ENCODE measurements around the gene EVI5.
A peak's percentile ranks its signal among the peaks of the same experiment; 100 is the strongest.

Gene EVI5

DNA sequence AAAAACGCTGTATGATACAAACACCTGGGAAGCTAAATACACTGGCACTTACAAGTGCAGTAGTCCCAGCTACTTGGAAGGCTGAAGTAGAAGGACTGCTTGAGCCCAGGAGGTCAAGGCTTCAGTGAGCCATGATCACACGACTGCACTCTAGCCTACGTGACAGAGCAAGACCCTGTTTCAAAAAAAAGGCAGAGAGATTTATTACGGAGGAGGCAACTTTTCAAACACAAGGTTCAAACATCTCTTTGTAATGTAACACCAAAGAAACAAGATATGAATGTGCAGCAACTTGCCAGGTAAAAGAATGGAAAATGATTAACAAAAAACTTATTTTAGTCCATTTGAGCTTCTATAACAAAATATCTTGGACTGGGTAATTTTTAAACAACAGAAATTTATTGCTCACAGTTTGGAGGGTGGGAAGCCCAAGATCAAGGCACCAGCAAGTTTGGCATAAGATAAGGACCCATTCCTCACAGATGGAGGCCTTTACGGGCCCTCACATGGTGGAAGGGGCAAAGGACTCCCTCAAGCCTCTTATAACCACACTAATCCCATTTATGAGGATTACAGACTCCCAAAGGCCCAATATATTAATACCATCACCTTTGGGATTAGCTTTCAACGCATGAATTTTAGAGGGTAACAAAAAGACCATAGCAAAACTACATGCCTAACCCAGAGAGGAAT is 73.3 kb downstream of the EVI5 start:
- TF ChIP-seq, protein P1, sequence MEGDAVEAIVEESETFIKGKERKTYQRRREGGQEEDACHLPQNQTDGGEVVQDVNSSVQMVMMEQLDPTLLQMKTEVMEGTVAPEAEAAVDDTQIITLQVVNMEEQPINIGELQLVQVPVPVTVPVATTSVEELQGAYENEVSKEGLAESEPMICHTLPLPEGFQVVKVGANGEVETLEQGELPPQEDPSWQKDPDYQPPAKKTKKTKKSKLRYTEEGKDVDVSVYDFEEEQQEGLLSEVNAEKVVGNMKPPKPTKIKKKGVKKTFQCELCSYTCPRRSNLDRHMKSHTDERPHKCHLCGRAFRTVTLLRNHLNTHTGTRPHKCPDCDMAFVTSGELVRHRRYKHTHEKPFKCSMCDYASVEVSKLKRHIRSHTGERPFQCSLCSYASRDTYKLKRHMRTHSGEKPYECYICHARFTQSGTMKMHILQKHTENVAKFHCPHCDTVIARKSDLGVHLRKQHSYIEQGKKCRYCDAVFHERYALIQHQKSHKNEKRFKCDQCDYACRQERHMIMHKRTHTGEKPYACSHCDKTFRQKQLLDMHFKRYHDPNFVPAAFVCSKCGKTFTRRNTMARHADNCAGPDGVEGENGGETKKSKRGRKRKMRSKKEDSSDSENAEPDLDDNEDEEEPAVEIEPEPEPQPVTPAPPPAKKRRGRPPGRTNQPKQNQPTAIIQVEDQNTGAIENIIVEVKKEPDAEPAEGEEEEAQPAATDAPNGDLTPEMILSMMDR (IDR thresholded peaks at IDR 0.05; ENCODE audit: low read length, missing control alignments): no peak
- no peak for DNase-seq (ENCODE audit: low read depth)
- H3K4me3 ChIP-seq (replicated peaks; ENCODE audit: low read depth, low read length): no peak overlapping the region

DNA sequence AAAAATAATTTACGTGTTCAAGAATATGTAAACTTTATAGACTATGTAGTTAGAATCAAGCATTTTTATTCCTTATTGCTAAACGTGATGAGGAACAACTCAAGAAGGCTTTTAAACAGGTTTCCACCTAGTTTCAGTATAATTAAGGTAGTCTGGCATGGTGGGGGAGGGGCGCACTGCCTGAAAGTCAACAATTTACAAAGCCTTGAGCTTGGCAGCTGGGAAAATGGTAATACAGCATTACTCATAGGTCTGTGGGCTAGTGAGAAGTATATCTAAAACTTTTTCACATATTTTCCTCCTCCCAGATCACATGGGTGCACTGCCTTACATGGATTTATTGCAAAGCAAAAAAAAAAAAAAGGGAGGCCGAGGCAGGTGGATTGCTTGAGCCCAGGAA is 75.2 kb downstream of the EVI5 start:
- peak; percentile 66 for DNase-seq (ENCODE audit: low read depth)
- TF ChIP-seq, protein P1 (IDR thresholded peaks at IDR 0.05; ENCODE audit: low read length, missing control alignments): no peak
- no peak overlapping the region for H3K4me3 ChIP-seq (replicated peaks; ENCODE audit: low read depth, low read length)

DNA sequence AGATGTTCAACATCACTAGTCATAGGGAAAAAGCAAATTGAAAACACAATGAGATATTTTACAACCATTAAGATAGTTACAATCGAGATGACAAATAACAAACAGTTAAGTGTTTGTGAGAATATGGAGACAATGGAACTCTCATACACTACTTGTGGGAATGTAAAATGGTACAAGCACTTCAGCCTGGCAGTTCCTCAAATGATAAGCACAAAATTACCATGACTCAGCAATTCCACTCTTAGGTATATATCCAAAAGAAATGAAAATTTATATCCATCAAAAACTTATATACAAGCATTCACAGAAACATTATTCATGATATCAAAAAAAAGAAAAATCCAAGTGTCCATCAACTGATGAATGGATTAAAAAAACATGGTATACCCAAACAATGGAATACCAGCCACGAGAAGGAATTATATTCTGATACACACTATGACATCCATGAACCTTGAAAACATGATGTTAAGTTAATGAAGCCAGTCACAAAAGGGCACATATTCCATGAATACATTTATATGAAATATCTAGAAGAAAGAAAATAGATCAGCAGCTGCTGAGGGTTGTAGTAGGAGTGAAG is 76.4 kb downstream of the EVI5 start:
- TF ChIP-seq, protein P1 (IDR thresholded peaks at IDR 0.05; ENCODE audit: low read length, missing control alignments): no peak
- peak; percentile 53 for DNase-seq (ENCODE audit: low read depth)
- H3K4me3 ChIP-seq (replicated peaks; ENCODE audit: low read depth, low read length): no peak overlapping the region

DNA sequence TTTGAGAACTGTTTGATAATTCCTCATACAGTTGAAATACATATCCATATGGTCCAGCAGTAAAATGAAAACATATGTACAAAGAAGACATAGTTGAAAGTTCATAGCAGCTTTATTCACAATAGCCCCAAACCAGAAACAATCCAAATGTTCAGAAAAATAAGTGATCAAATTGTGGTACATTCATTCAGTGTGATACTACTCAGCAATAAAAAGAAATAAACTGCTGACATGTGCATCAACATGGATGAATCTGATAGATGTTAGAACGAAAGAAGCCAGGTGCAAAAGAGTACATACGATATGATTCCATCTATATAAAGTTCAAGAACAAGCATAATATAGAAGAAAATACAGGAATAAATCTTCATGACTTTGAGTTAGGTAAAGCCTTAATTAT is 77.2 kb downstream of the EVI5 start:
- no peak for DNase-seq (ENCODE audit: low read depth)
- TF ChIP-seq, protein P1 (IDR thresholded peaks at IDR 0.05; ENCODE audit: low read length, missing control alignments): no peak
- no peak overlapping the region for H3K4me3 ChIP-seq (replicated peaks; ENCODE audit: low read depth, low read length)

DNA sequence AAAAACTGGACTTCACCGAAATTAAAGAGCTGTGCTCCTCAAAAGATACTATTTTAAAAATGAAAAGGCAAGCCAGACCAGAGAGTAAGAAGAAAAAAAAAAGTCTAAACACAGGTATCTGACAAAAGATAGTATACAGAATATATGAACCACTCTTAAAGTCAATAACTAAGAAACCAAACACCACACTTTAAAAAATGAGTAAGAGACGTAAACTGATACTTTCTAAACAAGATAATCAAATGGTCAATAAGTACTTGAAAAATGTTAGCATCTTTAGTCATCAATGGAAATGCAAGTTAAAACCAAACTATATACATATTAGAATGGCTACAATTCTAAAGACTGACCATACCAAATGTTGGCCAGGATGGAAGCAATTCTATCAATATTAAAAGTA is 77.6 kb downstream of the EVI5 start:
- TF ChIP-seq, protein P1 (IDR thresholded peaks at IDR 0.05; ENCODE audit: low read length, missing control alignments): no peak
- DNase-seq (ENCODE audit: low read depth): no peak
- no peak overlapping the region for H3K4me3 ChIP-seq (replicated peaks; ENCODE audit: low read depth, low read length)

DNA sequence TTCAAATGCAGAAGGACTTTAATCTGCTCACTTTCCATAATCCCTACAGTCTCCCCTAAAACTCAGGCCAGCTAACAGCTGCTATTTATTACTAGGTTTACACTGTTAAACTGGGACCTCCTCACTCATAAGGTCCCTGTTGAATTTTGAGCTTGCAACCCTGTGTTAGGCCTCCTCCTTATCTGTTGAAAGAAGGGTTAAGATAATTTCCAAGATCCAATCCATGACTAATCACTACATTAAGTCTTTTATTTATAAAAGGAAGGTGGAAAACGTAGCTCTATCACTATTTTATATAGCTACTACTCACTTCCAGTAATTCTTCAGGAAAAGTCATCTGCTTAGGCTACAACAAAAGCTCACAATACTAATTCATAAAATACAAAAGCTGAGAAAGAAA is 79.5 kb downstream of the EVI5 start:
- TF ChIP-seq, protein P1 (IDR thresholded peaks at IDR 0.05; ENCODE audit: low read length, missing control alignments): no peak
- peak; percentile 38 for DNase-seq (ENCODE audit: low read depth)
- H3K4me3 ChIP-seq (replicated peaks; ENCODE audit: low read depth, low read length): no peak overlapping the region

DNA sequence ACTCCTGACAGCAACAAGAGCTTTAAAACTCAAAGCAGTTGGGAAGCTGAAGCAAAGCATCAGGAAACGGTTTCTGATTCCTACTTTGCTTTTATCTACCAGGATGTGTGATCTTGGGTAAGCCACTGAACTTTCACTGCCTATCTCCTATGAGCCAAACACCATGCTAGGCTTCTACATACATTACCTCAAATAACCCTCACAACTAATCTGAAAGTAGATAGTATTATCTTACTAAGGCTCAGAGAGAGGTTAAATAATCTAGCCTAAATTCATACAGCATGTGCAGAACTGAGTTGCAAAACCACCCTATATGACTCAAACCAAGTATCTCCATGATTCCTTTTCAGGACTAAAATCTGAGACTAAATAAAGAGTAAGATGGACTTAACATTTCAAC is 83.8 kb downstream of the EVI5 start:
- DNase-seq (ENCODE audit: low read depth): peak; percentile 73
- no peak overlapping the region for H3K4me3 ChIP-seq (replicated peaks; ENCODE audit: low read depth, low read length)
- TF ChIP-seq, protein P1 (IDR thresholded peaks at IDR 0.05; ENCODE audit: low read length, missing control alignments): no peak

Measured in fibroblast of pulmonary artery (primary cell).